SU-DHL-6 (cell line): Measurements from ENCODE around the gene COQ4.

ENCODE experiments used
- EZH2phosphoT487 ChIP-seq: fragments of 200-600 bp; sonication (generic), shearing (Covaris generic); conservative IDR thresholded peaks from 2 replicates; pipeline ENCODE4 v1.6.1; 2018; ENCODE audit warnings: mild to moderate bottlenecking, antibody characterized with exemption, low read length, moderate library complexity, mixed read lengths
- TF ChIP-seq, protein P1 (sequence below): fragments of 200-600 bp; sonication (generic); IDR thresholded peaks from one replicate; pipeline ENCODE4 v1.5.1; 2017; ENCODE audit warnings: antibody characterized with exemption, mild to moderate bottlenecking, low read length, moderate library complexity; ENCODE audit not compliant: insufficient read depth, poor library complexity, severe bottlenecking

DNA sequence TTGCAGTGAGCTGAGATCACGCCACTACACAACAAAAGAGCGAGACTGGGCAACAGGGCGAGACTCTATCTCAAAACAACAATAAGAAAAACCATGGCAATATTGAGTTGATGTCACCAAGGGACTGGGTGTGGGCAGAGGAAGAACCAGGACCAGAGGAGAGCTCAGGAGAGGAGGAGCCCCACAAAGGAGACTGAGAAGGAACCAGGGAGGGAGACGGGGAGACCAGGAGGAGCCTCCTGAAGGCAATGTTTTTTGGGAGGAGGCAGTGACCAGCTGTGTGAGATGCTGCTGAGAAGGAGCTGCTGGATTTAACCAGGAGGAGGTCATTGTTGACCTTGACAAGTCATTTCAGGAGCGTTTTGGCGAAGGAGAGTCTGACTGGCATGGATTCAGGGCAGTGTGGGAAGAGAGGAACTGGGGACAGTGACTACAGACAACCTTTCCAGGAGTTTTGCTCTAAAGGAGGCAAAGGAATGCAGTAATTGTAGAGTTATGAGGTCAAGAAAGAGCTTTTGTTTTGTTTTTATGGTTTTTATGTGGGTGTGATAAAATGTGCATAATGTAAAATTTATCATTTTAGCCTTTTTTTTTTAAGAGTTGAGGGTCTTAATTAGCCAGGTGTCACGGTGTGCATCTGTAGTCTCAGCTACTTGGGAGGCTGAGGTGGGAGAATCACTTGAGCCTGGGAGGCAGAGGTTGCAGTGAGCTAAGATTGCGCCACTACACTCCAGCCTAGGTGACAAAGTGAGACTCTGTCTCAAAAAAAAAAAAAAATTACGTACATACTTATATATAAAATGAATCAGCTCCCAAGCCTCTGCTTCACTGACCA, 18.3 kb upstream of the COQ4 start:
- TF ChIP-seq, protein P1, sequence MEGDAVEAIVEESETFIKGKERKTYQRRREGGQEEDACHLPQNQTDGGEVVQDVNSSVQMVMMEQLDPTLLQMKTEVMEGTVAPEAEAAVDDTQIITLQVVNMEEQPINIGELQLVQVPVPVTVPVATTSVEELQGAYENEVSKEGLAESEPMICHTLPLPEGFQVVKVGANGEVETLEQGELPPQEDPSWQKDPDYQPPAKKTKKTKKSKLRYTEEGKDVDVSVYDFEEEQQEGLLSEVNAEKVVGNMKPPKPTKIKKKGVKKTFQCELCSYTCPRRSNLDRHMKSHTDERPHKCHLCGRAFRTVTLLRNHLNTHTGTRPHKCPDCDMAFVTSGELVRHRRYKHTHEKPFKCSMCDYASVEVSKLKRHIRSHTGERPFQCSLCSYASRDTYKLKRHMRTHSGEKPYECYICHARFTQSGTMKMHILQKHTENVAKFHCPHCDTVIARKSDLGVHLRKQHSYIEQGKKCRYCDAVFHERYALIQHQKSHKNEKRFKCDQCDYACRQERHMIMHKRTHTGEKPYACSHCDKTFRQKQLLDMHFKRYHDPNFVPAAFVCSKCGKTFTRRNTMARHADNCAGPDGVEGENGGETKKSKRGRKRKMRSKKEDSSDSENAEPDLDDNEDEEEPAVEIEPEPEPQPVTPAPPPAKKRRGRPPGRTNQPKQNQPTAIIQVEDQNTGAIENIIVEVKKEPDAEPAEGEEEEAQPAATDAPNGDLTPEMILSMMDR = no peak
- TF ChIP-seq EZH2phosphoT487 = no peak
